Hepatocyte (in vitro differentiated cells): ENCODE data around the gene KBTBD8.

Experiments used
- EZH2 ChIP-seq: fragments of 200-600 bp; sonication (generic); IDR thresholded peaks from 2 replicates; pipeline ENCODE4 v1.6.1; 2016; ENCODE audit warnings: antibody characterized with exemption, mild to moderate bottlenecking, borderline replicate concordance
- TF ChIP-seq, protein P1 (sequence below): fragments of 200-600 bp; sonication (generic); IDR thresholded peaks from 2 replicates; pipeline ENCODE4 v1.5.1; 2016; ENCODE audit warnings: antibody characterized with exemption, mild to moderate bottlenecking; ENCODE audit not compliant: poor library complexity

DNA sequence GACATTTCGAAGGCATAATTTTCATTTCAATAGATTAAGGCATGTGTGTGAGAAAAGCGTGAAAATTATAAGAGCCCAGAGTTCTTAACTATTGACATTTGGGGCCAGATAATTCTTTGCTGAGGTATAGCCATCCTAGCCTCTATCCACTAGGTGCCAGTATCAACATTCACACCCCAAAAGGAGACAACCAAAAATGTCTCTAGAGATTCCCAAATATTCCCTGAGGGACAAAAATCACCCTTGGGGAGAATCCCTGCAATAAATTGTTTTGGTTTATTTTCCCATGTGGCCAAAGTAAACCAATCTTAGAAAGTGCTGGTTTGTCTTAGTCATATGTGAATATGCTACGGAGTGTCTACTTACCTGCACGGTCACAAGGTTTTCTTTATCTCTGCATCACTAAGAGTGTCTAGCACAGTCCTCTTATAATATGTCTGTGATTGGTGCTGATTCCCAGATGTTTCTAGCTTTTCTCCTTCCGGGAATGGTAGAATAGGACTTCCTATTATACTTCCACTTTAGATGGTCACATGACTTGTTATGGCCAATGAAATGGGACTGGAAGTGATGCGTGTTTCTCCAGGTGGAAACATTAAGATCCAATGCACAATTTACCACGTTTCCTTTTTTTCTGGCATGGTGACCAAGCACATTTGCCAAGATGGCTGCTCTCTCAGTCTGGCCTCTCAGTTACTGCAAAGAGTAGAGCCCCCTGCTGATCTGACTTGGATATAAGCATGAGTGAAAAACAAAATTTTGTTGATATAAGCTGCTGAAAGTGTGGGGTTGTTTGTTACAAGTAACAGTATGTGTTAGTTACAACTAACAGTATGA lies 8.0 kb upstream of the KBTBD8 start:
- TF ChIP-seq, protein P1, sequence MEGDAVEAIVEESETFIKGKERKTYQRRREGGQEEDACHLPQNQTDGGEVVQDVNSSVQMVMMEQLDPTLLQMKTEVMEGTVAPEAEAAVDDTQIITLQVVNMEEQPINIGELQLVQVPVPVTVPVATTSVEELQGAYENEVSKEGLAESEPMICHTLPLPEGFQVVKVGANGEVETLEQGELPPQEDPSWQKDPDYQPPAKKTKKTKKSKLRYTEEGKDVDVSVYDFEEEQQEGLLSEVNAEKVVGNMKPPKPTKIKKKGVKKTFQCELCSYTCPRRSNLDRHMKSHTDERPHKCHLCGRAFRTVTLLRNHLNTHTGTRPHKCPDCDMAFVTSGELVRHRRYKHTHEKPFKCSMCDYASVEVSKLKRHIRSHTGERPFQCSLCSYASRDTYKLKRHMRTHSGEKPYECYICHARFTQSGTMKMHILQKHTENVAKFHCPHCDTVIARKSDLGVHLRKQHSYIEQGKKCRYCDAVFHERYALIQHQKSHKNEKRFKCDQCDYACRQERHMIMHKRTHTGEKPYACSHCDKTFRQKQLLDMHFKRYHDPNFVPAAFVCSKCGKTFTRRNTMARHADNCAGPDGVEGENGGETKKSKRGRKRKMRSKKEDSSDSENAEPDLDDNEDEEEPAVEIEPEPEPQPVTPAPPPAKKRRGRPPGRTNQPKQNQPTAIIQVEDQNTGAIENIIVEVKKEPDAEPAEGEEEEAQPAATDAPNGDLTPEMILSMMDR = no peak
- TF ChIP-seq EZH2 = no peak
